LoVo (cell line): ENCODE data around the gene MEX3D.

Experiments used
- DNase-seq: peaks from one replicate; pipeline ENCODE4 v3.0.0-alpha.2; 2016; ENCODE audit warnings: low spot score

Gene MEX3D

DNA sequence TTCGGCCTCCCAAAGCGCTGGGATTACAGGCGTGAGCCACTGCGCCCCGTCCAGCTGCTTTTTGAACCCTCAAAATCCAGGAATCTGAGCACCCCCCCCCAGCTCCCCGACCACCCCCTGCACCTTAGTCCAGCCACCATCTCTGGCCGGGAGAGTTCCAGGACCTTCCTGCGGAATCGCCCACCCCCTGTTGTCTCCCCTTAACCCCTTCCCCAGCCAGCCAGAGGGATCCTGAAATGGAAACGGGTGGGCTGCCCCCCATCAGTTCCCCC, 25.3 kb upstream of the MEX3D start:
- DNase-seq = no peak

GRCh38 chr19:1592755-1593500, 24.8 kb upstream of the MEX3D start, which contains the start of gene MBD3:
Gene MBD3 (minus strand): TSS chr19:1592865. CDS start chr19:1592631, 234 bp downstream.
- peak; percentile 95 for DNase-seq

- peak; percentile 92 for DNase-seq
Measured at GRCh38 chr19:1592024-1592754, 24.1 kb upstream of the MEX3D start.

DNA sequence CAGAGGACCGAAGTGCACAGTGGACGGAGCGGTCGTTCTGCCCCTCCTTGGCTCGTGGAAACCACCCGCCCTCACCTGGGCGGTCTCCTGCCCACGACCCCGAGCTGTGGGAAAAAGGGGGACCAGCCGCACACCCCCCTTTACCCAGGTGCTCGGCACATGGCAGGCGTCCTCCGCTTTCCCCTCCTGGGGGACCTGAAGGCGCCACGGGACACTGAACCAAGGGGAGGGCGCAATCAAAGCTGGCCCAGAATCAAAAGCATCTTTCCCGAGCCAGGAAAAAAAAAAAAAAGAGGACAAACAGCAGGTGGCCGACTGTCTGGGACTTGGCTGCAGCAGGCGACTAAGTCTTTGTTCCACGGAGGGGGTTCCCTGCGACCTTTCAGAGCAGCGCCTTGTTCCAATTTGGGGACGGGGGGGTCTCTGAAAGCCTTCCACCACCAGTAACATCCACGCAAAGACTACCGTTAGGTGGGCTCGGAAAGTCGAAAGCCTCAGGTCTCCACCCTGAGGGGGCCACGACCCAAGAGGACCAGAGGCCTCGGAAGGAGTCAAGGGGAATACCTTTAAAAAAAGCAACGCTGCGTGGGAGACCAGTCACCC, 23.4 kb upstream of the MEX3D start:
- DNase-seq = no peak

- DNase-seq = no peak
Measured at GRCh38 chr19:1590641-1591397, 22.7 kb upstream of the MEX3D start.

DNA sequence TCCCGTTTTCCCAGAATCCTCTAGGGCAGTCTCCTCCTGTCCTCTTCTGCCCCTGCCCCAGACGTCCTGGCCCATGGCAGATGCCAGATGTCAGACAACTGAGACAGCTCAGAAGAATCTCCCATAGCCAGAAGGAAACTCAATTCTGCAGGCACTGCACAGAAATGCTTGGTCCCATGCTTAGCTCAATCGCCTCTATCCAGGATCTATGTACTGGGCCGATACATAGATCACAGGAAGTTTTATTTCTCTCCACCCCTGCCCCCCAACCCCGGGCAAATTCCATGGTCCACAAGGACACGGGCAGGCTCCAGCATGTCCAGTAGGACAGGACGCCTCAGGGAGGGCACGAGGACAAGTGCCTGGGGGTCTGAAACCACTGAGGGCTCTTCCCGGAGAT, 19.7 kb upstream of the MEX3D start:
- DNase-seq = no peak

GRCh38 chr19:1585243-1585580, 17.1 kb upstream of the MEX3D start:
- no peak for DNase-seq

- no peak for DNase-seq
Measured at GRCh38 chr19:1584500-1585242, 16.5 kb upstream of the MEX3D start.

GRCh38 chr19:1582201-1582600, 14.1 kb upstream of the MEX3D start:
- DNase-seq = no peak

- no peak for DNase-seq
Measured at GRCh38 chr19:1580957-1581356, 12.8 kb upstream of the MEX3D start.

GRCh38 chr19:1580382-1580781, 12.3 kb upstream of the MEX3D start:
- no peak for DNase-seq

GRCh38 chr19:1579222-1579621, 11.1 kb upstream of the MEX3D start:
- DNase-seq = no peak

DNA sequence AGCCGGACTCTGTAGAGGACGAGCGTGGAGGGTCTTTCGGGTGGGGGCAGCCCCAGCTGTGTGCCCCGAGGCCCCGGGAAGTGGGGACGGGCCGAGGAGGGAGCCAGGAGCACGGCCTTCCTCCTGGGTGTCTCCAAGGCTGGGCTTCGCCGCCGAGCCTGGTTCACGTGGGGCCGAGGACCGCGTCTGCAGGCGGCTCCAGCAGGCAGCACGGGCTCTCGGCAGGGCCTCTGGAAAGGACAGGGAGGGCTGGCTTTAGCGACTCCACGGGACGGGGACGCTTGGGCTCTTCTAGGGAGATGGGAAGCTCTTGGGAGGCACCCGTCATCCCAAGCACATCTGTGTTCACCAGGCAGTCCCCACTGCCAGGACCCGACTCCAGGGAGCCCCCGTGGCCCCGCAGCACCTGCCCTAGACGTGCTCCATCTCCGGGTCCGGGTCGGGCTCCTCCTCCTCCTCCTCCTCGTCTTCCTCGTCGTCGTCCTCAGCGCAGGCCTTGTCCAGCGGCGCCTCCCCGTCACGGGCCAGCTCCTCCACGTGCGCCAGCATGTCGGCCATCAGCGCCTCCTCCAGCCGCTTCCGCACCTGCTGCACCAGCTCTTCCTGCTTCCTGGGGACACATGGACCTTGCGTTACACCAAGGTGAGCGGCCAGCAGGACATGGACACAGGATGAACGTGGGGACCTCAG, 9.9 kb upstream of the MEX3D start:
- no peak for DNase-seq

DNA sequence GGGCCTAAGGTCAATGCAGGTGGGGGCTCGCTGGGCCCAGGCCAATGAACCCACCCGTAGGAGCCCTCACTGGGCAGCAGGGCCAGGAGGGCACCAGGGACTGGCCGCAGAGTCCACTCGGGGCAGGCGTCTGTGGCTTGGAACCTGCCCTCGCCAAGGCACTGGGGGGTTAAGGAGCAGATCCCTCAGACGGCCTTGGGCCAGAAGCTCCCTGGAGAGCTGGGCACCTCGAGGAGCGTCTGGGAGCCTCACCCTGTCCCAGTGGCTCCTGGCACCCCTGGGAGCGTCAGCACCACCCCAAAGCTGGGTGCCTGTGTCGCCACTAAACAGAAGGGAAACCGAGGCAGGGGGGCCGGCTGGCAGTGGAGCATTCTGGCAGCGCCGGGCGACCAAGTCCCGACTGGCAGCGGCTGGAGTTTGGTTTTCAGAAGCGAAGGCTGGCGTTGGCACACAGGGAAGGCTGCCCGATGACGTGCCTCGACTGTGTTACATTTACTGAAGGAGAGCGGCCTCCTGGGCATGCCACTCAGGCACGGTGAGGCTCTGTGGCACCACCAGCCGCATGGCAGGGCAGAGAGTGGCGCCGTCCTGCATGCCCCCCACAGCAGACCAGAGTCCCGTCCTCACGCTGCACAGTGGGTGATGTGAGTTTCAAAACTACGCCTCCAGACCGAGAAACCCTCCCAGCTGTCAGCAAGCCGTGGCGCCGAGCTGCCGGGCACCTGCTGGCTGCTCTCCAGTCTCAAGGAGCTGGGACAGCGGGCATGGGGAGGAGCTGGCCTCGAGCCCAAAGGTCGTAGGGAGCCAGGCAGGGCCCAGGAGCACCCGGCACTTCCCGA, 9.2 kb upstream of the MEX3D start:
- DNase-seq = no peak

DNA sequence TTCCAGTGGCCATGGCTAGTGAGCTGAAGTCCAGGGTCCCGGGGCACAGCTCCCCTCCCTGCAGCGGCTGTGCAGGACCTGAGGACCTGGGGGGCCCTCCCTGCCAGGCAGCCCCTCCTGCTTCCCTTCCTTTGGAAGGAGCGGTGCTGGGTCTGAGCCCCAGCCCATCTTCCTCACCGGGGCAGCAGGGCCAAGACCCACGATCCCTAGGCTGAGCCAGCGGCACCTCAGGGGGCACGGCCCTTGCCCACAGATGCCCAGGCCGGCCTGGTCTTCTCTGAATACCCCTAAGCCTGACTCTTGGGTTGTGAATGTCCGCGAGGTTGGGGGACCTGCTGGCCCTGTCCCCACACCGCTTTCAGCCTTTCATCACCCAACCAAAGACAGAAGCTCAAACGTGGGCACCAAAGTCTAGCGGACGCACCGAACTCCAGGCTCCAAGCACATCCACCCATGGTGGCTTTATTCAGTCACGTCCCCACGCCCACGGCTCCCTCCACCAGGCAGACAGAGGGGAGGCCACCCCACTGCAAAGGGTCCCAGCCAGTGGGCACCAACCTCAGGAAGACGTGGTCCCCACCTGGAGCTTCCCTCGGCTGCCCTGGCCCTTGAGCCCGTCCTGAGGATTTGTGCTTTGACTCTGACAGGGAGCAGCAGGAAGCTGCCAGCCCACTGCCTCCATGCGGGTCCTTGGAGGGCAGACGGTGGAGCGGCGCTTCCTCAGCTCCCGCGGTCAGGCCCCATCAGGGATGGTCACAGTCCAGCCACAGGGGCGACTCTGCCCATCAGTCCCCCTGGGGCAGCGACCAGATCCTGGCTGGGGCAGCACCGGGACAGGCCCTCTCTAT, 8.3 kb upstream of the MEX3D start:
- no peak for DNase-seq

- DNase-seq = no peak
Measured at GRCh38 chr19:1575323-1576241, 7.5 kb upstream of the MEX3D start.

DNA sequence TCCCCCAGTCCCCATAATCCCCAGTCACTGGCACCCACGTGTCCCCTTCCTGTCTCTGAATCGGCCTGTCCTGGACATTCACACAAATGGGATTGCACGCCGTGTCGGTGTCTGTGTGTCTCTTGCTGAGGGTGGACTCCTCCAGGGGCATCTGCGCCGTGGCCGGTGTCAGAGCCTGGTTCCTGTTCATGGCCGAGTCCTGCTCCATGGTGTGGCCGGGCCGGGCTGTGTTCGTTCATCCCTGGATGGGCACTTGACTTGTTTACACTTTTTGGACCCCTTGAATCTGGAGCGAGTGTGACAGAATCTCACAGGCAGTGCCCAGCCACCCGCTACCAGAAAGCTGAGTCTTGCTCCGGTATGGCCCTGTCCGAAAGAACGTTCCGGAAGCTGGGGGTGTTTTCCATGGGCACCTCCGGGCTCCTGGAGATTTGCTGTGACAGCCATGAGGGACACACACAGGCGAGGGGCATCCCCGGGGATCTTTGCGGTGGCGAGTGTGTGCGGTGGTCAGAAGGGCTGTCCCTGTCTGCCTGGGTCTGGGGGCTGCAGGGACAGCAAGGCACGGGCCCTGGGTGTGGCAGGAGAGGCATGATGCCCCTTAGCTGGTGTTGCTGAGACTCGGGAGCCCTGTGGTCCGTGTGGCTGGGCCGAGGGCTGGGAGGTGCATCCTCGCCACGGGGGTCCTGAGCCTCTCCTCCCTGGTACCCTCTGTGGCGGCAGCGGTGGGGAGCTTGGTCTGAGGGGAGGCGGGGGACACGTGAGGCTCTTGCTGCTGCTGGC, 6.4 kb upstream of the MEX3D start:
- DNase-seq = no peak

DNA sequence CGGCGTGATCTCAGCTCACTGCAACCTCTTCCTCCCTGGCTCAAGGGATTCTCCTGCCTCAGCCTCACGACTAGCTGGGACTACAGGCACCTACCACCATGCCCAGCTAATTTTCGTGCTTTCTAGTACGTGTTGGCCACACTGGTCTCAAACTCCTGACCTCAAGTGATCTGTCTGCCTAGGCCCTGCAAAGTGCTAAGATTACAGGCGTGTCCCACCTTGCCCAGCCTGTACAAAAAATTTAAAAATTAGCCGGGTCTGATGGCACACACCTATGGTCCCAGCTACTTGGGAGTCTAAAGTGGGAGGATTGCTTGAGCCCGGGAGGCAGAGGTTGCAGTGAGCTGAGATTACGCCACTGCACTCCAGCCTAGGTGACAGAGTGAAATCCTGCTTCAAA, 4.7 kb upstream of the MEX3D start:
- DNase-seq = no peak
